VCaP (cell line): ENCODE measurements around the gene SLC4A5.

ENCODE experiments used
- H3K27ac ChIP-seq: fragments of 450-650 bp; 2 replicates; pipeline ENCODE4 v1.5.1; 2017
- CTCF ChIP-seq: fragments of 450-650 bp; conservative IDR thresholded peaks from 2 replicates; pipeline ENCODE4 v1.5.1; 2017; ENCODE audit warnings: mild to moderate bottlenecking, moderate library complexity

SLC4A5 gene

GRCh38 chr2:74328074-74328473 is 15.1 kb downstream of the SLC4A5 start:
- TF ChIP-seq CTCF, result no peak

GRCh38 chr2:74327627-74328026 is 15.6 kb downstream of the SLC4A5 start:
- H3K27ac ChIP-seq, result no peak overlapping the region
- TF ChIP-seq CTCF, result no peak

More at GRCh38 chr2:74328074-74328473, 15.1 kb downstream of the SLC4A5 start:
- H3K27ac ChIP-seq, result no peak overlapping the region

- TF ChIP-seq CTCF, result no peak
- H3K27ac ChIP-seq, result no peak overlapping the region
Measured at GRCh38 chr2:74327199-74327598, 16.0 kb downstream of the SLC4A5 start.

- H3K27ac ChIP-seq, result no peak overlapping the region
- TF ChIP-seq CTCF, result no peak
Measured at GRCh38 chr2:74325815-74326214, 17.4 kb downstream of the SLC4A5 start.

- no peak for TF ChIP-seq CTCF
- H3K27ac ChIP-seq, result no peak overlapping the region
Measured at GRCh38 chr2:74321737-74322136, 21.5 kb downstream of the SLC4A5 start.

GRCh38 chr2:74317701-74318100 is 25.5 kb downstream of the SLC4A5 start:
- peak overlapping the region; percentile 7; the same call in 1 of the 2 replicates for H3K27ac ChIP-seq
- TF ChIP-seq CTCF, result no peak

GRCh38 chr2:74316627-74317295 is 26.5 kb downstream of the SLC4A5 start:
- H3K27ac ChIP-seq, result no peak overlapping the region
- no peak for TF ChIP-seq CTCF
